OCI-LY3 (cell line): ENCODE data around the gene PIK3R5.

ENCODE experiments used
- EZH2phosphoT487 ChIP-seq: fragments of 200-600 bp; shearing (Covaris generic); IDR thresholded peaks from 2 replicates; pipeline ENCODE4 v1.6.1; 2018; ENCODE audit warnings: antibody characterized with exemption, mixed run types, low read depth
- TF ChIP-seq, protein P1 (sequence below): fragments of 200-600, 300-600 bp; sonication (generic); IDR thresholded peaks from 2 replicates; pipeline ENCODE4 v1.5.1; 2014; ENCODE audit warnings: antibody characterized with exemption, low read length, low read depth

DNA sequence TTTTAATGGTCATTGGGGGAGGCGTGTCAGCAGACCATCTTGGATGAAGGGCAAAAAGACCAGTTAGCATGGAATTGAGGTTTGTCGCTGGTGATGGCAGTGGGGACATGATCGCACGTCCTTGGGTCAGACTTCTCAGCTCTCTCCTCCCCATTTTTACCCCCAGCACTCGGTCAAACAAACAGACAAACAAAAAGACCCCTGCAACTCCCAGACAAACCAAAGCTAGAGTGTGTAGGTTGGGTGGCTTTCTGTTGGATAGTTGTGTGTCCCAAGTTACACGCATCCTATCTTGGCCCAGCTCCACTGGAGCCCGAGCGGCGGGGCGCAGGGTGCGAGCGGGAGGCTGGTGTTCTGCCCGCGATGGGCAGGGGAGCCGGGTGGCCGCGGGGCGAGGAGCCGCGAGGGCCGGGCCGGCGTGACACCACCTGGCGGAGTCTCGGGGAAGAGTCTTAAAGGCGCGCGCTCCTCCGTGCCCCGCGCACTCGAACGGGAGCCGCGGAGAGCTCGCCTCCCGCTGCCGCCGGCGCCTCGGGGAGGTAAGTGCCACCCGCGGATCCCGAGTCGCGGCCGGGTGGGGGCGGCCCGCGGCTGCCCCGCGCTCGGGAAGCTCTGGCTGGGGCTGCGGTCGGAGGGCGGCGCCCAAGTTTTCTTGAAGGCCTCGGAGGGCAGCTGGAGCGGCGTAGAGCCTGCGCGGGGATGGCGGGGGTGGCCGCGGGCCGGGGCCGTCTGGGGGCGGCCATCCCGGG lies 37.3 kb upstream of the PIK3R5 start:
- no peak for TF ChIP-seq EZH2phosphoT487
- TF ChIP-seq, protein P1, sequence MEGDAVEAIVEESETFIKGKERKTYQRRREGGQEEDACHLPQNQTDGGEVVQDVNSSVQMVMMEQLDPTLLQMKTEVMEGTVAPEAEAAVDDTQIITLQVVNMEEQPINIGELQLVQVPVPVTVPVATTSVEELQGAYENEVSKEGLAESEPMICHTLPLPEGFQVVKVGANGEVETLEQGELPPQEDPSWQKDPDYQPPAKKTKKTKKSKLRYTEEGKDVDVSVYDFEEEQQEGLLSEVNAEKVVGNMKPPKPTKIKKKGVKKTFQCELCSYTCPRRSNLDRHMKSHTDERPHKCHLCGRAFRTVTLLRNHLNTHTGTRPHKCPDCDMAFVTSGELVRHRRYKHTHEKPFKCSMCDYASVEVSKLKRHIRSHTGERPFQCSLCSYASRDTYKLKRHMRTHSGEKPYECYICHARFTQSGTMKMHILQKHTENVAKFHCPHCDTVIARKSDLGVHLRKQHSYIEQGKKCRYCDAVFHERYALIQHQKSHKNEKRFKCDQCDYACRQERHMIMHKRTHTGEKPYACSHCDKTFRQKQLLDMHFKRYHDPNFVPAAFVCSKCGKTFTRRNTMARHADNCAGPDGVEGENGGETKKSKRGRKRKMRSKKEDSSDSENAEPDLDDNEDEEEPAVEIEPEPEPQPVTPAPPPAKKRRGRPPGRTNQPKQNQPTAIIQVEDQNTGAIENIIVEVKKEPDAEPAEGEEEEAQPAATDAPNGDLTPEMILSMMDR = no peak
